VCaP (cell line): ENCODE results near the gene CRB1.

Experiments used
- H3K27ac ChIP-seq: fragments of 450-650 bp; 2 replicates; pipeline ENCODE4 v1.5.1; 2017
- CTCF ChIP-seq: fragments of 450-650 bp; conservative IDR thresholded peaks from 2 replicates; pipeline ENCODE4 v1.5.1; 2017; ENCODE audit warnings: mild to moderate bottlenecking, moderate library complexity

CRB1 gene

GRCh38 chr1:197307551-197307950, 39.5 kb downstream of the CRB1 start:
- TF ChIP-seq CTCF, result no peak
- H3K27ac ChIP-seq, result no peak overlapping the region

DNA sequence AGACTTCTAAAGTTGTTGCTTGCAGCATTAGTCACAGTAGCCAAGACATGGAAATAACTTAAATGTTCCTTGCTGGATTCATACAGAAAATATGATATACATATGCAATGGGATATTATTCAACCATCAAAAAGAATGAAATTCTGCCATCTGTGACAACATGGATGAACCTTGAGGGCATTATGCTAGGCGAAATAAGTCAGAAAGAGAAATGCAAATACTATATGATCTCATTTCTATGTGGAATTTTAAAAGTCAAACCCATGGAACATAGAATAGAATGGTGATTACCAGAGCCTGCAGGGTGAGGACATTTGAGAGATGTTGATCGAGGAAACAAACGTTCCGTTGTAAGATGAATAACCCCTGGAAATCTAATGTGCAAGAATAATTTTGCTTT, 43.0 kb downstream of the CRB1 start:
- no peak overlapping the region for H3K27ac ChIP-seq
- no peak for TF ChIP-seq CTCF

- no peak overlapping the region for H3K27ac ChIP-seq
- TF ChIP-seq CTCF, result no peak
Measured at GRCh38 chr1:197312163-197312562, 44.1 kb downstream of the CRB1 start.

DNA sequence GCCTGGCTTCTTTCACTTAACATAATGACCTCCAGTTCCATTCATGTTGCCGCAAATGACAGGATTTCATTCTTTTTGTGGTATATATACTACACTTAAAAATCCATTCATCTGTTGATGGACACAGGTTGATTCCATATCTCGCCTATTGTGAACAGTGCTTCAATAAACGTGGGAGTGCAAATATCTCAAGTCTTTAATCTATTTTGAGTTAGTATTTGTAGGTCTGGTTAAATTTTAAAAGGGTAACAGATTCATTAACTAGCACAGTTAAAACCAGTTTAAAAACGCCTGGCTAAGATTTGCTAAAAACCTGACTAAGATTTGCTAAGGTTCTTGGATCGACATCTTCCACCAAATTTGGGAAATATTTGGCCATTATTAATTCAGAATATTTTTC, 45.7 kb downstream of the CRB1 start:
- no peak for TF ChIP-seq CTCF
- no peak overlapping the region for H3K27ac ChIP-seq

GRCh38 chr1:197314682-197315081, 46.6 kb downstream of the CRB1 start:
- TF ChIP-seq CTCF, result no peak
- no peak overlapping the region for H3K27ac ChIP-seq

DNA sequence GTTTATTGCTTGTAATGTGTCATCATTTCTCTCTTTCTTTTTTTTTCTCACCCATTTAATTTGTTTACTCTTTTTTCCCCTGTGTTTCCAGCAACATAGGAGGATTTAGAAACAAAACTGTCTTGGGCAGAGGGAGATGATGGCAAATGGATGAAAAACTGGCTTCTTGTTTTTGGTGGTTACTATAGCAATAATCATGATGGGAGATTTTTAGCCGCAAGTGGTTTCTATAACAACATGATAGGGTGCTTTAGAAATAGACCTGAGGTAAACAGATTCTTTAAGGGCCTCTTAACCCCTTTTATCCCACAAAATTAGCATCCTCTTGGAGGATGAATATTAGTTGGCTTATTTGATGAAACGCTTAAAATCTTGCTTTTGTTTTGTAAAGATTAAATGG, 51.6 kb downstream of the CRB1 start:
- H3K27ac ChIP-seq, result no peak overlapping the region
- no peak for TF ChIP-seq CTCF

GRCh38 chr1:197320991-197321531, 53.0 kb downstream of the CRB1 start:
- no peak for TF ChIP-seq CTCF
- H3K27ac ChIP-seq, result no peak overlapping the region
